Stimulated activated CD4-positive, alpha-beta T cell treated with anti-CD3 and anti-CD28 coated beads, Interleukin-1b, Interleukin-23, amount 100 ng/mL, for 4 hours (primary cell): ENCODE results near the gene AAK1.
"Not testable (repeated sequence)": the region's sequence is repeated elsewhere in the genome, so short reads cannot be mapped to it uniquely, and the experiment has no call there.

Experiments
- DNase-seq, 2 donors: peaks; one replicate each; pipeline ENCODE4 v3.0.0-alpha.2; 2020; ENCODE audit warnings: low read depth in 2 of 2

AAK1 gene

GRCh38 chr2:69575371-69575770, 68.2 kb downstream of the AAK1 start:
- not testable (repeated sequence) for DNase-seq

GRCh38 chr2:69572641-69573040, 70.9 kb downstream of the AAK1 start:
- no peak for DNase-seq

GRCh38 chr2:69571189-69571588, 72.3 kb downstream of the AAK1 start:
- no peak for DNase-seq

- DNase-seq, result no peak
These were observed 73.1 kb downstream of the AAK1 start for GRCh38 chr2:69570474-69570873.

- DNase-seq, result no peak
These were observed 75.6 kb downstream of the AAK1 start for GRCh38 chr2:69567909-69568300.

- DNase-seq, result no peak
These were observed 76.2 kb downstream of the AAK1 start for GRCh38 chr2:69567157-69567908.

- no peak for DNase-seq
These were observed 76.9 kb downstream of the AAK1 start for GRCh38 chr2:69566669-69567068.

- DNase-seq, result peak; percentile 57 to 62
These were observed 78.1 kb downstream of the AAK1 start for GRCh38 chr2:69565431-69565839.

GRCh38 chr2:69564604-69565003, 78.9 kb downstream of the AAK1 start:
- DNase-seq, result no peak

GRCh38 chr2:69563021-69563420, 80.5 kb downstream of the AAK1 start:
- no peak for DNase-seq

GRCh38 chr2:69561101-69561500, 82.4 kb downstream of the AAK1 start:
- DNase-seq, result no peak

GRCh38 chr2:69560147-69560482, 83.4 kb downstream of the AAK1 start:
- DNase-seq, result no peak

- DNase-seq, result no peak
These were observed 83.9 kb downstream of the AAK1 start for GRCh38 chr2:69559442-69560146.

GRCh38 chr2:69556008-69556407, 87.5 kb downstream of the AAK1 start:
- no peak for DNase-seq

- DNase-seq, result no peak
These were observed 88.6 kb downstream of the AAK1 start for GRCh38 chr2:69554981-69555380.

GRCh38 chr2:69554568-69554967, 89.0 kb downstream of the AAK1 start:
- no peak for DNase-seq

GRCh38 chr2:69553991-69554390, 89.5 kb downstream of the AAK1 start:
- DNase-seq, result no peak

GRCh38 chr2:69550511-69550910, 93.0 kb downstream of the AAK1 start:
- not testable (repeated sequence) for DNase-seq

GRCh38 chr2:69549421-69549820, 94.1 kb downstream of the AAK1 start:
- DNase-seq, result no peak

- no peak for DNase-seq
These were observed 95.4 kb downstream of the AAK1 start for GRCh38 chr2:69547984-69548715.

GRCh38 chr2:69546646-69547045, 96.9 kb downstream of the AAK1 start:
- no peak for DNase-seq

GRCh38 chr2:69545477-69545932, 98.0 kb downstream of the AAK1 start:
- DNase-seq, result no peak

- no peak for DNase-seq
These were observed 98.6 kb downstream of the AAK1 start for GRCh38 chr2:69544951-69545350.
